ENCODE measurements around the gene SMTN. TPM values are rescaled to one million over a fixed set of nuclear protein-coding genes. Genes with fewer than 3 reads are reported as not detected.
"Not testable (repeated sequence)": the region's sequence is repeated elsewhere in the genome, so short reads cannot be mapped to it uniquely, and the experiment has no call there.

SMTN gene
- total RNA-seq, 1 donor from 2014 or later, result 12.8 TPM

DNA sequence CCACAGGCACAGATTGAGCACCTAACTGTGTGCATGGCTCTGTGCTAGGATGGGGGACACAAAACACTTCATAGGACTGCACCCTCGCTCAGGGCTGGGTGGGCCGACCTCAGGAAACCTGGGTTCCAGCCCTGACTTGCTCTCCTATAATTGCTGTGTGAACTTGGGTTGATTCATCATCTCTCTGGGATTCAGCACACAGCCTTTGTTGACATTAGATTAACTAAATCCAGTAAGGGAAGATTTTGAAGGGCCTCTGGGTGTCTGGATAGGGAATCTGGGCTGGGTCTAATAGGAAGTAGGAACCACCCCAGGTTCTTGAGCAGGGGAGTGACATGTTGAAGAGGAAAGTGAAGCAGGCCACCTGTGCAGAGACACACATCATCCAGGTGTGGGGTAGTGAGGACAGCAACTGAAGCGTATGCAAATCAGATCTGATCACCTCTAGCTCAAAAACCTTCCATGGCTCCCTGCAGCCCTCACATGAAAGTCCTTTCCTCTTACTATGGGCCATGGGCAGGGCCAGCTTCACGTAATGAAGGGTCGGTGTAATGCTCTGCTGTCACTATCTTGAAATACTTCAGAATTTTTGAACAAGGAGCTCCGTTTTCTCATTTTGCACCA, 11.3 kb upstream of the SMTN start:
- intact Hi-C loops (cut with micrococcal nuclease), result not testable (repeated sequence)

DNA sequence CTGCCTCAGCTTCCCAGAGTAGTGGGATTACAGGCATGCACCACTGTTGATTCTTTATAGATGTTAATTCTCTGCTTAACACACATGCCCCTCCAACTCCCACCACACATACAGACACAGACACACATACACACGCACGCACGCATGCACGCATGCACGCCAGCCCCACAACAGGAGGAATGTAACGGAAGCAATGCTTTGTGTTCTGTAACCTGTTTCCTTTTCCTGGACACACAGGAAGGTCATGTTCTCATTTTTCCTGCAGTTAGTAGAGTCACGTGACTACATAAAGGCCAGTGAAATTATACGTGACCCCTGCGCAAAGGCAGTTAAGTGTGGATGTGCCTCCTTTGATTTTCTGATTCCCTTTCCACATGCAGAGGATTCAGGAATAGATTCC, 8.0 kb upstream of the SMTN start:
- intact Hi-C loops (cut with micrococcal nuclease), result not testable (repeated sequence)

- intact Hi-C loops (cut with micrococcal nuclease), result not testable (repeated sequence)
Measured at GRCh38 chr22:31073545-31074145, 7.5 kb upstream of the SMTN start.

GRCh38 chr22:31075961-31076360, 5.2 kb upstream of the SMTN start:
- intact Hi-C loops (cut with micrococcal nuclease), result no loop called here

GRCh38 chr22:31077681-31078080, 3.4 kb upstream of the SMTN start:
- intact Hi-C loops (cut with micrococcal nuclease), result no loop called here

- intact Hi-C loops (cut with micrococcal nuclease), result not testable (repeated sequence)
Measured at GRCh38 chr22:31078389-31078788, 2.7 kb upstream of the SMTN start.

- intact Hi-C loops (cut with micrococcal nuclease), result no loop called here
Measured at GRCh38 chr22:31079095-31079642, 1.9 kb upstream of the SMTN start.

GRCh38 chr22:31080164-31080847, 812 bp upstream of the SMTN start:
- intact Hi-C loops (cut with micrococcal nuclease), result loop anchor here (2.0 to 10.0 kb wide), 6 partner anchors 82 to 1526 kb away; partner anchors contain the start of genes DRG1, DUSP18, RNF185 and SFI1

- intact Hi-C loops (cut with micrococcal nuclease), result loop anchor here (1.0 to 10.0 kb wide), 8 partner anchors 80 to 1527 kb away; partner anchors contain the start of genes DRG1, DUSP18, RNF185 and SFI1
Measured at GRCh38 chr22:31081963-31082605, 966 bp downstream of the SMTN start.

DNA sequence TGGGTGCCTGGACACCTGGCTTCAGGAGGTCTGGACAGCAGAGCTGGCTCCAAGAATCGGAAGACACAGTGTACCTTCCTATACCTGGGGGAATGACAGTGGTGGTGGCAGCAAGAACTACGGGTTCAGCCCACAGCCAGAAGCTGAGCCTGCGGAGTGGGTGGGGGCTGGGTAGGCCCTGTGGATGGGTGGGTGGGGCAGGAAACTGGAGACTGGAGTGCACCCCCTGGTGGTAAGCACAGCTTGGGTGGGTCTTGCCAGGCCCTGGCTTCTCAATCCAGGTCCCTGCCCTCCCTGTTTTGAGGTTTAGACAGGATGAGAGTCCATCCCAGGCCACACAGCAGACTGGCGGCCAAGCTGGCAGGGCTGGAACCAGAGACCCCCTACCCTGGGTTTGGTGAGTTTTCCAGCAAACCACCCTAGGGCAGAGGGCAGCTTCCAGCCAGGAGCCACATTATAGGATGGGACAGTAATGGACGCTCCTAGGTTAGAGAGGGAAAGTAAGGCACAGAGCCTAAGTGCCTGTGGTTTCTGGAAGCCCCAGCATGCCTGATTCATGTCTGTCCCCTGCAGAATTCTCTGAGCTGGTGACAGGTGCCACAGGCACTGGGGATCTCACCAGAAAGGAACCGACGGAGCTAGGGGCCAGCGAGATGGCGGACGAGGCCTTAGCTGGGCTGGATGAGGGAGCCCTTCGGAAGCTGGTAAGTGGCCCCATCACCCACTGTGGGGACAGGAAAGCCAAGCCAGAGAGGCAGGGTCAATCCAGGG, 1.7 kb downstream of the SMTN start:
- intact Hi-C loops (cut with micrococcal nuclease), result loop anchor here (1.0 to 10.0 kb wide), 6 partner anchors 80 to 1528 kb away; partner anchors contain the start of genes DRG1, RNF185, SFI1 and THOC5

GRCh38 chr22:31083377-31083768, 2.3 kb downstream of the SMTN start:
- intact Hi-C loops (cut with micrococcal nuclease), result loop anchor here (5.0 to 10.0 kb wide), 5 partner anchors 79 to 1529 kb away; partner anchors contain the start of genes DRG1, RNF185, SFI1 and THOC5

GRCh38 chr22:31083923-31084810, 3.0 kb downstream of the SMTN start:
- intact Hi-C loops (cut with micrococcal nuclease), result loop anchor here (1.0 to 10.0 kb wide), 16 partner anchors 23 to 1529 kb away; partner anchors contain the start of genes DRG1, LIMK2, PATZ1 and PES1

GRCh38 chr22:31084811-31085492, 3.8 kb downstream of the SMTN start:
- intact Hi-C loops (cut with micrococcal nuclease), result loop anchor here (1.0 to 10.0 kb wide), 16 partner anchors 22 to 1530 kb away; partner anchors contain the start of genes DRG1, LIMK2, PATZ1 and PES1

- intact Hi-C loops (cut with micrococcal nuclease), result loop anchor here (2.0 to 10.0 kb wide), 5 partner anchors 63 to 1531 kb away; partner anchors contain the start of genes SFI1 and THOC5
Measured at GRCh38 chr22:31085493-31085824, 4.3 kb downstream of the SMTN start.

GRCh38 chr22:31085928-31086327, 4.8 kb downstream of the SMTN start:
- intact Hi-C loops (cut with micrococcal nuclease), result loop anchor here (2.0 to 10.0 kb wide), 5 partner anchors 63 to 1531 kb away; partner anchors contain the start of genes SFI1 and THOC5

DNA sequence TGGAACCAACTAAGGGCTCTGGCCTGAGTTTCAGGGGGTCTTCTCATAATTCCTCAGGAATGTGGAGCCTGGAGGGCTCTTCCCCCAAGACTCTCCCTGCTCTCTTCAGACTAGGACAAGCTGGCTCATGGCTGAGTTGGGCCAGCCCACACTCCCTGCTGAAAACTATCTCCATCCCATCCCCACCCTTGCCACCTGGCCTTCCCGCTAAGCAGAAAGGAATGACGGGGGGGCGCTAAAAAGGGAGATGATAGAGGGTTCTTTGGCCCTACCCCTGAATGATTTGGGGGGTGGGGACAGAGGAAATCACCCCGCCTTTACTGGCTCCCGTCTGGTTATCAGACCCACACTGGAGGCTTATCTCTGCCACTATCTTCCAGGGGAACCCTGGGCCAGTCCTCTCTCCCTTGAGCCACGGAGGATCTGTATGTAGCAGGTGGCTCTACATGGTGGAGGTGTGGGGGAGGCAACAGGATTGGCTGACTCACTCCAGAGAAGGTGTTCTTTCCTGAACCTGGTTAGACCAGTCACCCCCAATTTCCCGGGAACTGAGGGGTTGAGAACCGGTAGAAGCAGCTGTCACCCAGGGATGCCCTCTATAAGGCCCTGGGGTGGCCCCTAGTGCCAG, 5.7 kb downstream of the SMTN start:
- intact Hi-C loops (cut with micrococcal nuclease), result loop anchor here (10.0 kb wide), 3 partner anchors 408 to 1532 kb away; partner anchors contain the start of genes SFI1 and THOC5

GRCh38 chr22:31087744-31088215, 6.7 kb downstream of the SMTN start:
- intact Hi-C loops (cut with micrococcal nuclease), result loop anchor here (10.0 kb wide), 3 partner anchors 407 to 1533 kb away; partner anchors contain the start of genes SFI1 and THOC5

Measured in T-helper 1 cell treated with Interleukin-12 subunit alpha and Interleukin-12 subunit beta and Interleukin-4 antibody, amounts not matched to agents 30 ng/mL and 1 ng/mL, for 36 hours (primary cell).